HG02938 (cell line): ENCODE results near the gene ZFHX2.
"Not testable (repeated sequence)": the region's sequence is repeated elsewhere in the genome, so short reads cannot be mapped to it uniquely, and the experiment has no call there.

Source experiments
- ATAC-seq: cut with Tn5 transposase; IDR thresholded peaks from one replicate; pipeline ENCODE4 v1.9.1; 2021; ENCODE audit warnings: mild to moderate bottlenecking, moderate library complexity; ENCODE audit not compliant: unreplicated experiment

ZFHX2 gene

DNA sequence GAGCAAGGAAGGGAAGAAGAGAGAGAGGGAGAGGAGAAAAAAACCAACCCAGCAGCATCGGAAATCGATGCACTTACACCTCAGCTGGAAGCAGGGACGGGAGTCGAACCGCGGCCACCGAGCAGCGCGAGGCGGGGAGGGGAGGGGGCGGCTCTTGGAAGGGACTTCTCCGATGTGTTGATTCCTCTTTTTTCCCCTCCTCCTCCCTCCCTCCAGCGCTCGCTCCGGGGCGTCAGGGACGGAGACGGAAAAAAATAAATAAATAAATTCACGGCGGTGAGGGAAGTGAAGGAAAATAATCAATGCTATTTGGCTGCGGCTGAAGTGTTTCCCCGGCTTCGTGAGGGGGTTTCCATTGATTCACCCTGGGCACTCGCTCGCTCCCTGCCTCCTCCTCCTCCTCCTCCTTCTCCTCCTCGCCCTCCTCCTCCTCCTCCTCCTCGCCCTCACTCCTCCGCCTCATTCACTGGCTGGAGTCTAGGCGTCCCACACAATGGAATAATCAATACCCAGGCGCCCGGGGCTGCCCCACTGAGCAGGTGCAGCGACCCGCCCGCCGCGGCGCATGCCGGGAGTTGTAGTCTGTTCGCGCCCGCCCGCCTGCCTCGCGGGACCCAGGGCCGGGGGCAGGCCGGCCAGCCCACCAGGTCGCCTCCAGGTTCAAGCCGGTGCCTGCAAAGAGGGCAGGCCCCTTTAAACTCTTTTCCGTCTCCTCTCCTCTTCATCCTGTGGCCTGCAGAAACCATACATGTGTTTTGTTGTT, at the start of gene ZFHX2:
ZFHX2 (minus strand) TSS at position 500 of the 763 bp plus-strand sequence. CDS start 16,440 bp downstream, outside the sequence.
- ATAC-seq, result peak; percentile 38

GRCh38 chr14:23600806-23601205, 49.2 kb upstream of the ZFHX2 start:
- ATAC-seq, result no peak

- no peak for ATAC-seq
Observed at GRCh38 chr14:23600322-23600707, 48.8 kb upstream of the ZFHX2 start.

DNA sequence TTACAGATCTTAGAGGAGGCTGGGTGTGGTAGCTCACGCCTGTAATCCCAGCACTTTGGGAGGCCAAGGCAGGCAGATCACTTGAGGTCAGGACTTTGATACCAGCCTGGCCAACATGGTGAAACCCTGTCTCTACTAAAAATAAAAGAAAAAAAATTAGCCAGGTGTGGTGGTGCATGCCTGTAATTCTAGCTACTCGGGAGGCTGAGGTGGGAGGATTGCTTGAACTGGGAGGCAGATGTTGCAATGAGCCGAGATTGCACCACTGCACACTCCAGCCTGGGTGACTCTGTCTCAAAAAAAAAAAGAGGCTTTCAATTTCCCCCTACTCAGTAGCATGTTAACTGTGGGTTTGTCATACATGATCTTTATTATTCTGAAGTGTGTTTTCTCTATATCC, 42.6 kb upstream of the ZFHX2 start:
- not testable (repeated sequence) for ATAC-seq

- no peak for ATAC-seq
Observed at GRCh38 chr14:23590198-23590597, 38.6 kb upstream of the ZFHX2 start.

GRCh38 chr14:23589606-23590005, 38.0 kb upstream of the ZFHX2 start:
- no peak for ATAC-seq

- ATAC-seq, result peak; percentile 94
Observed at GRCh38 chr14:23588884-23589598, 37.5 kb upstream of the ZFHX2 start.

DNA sequence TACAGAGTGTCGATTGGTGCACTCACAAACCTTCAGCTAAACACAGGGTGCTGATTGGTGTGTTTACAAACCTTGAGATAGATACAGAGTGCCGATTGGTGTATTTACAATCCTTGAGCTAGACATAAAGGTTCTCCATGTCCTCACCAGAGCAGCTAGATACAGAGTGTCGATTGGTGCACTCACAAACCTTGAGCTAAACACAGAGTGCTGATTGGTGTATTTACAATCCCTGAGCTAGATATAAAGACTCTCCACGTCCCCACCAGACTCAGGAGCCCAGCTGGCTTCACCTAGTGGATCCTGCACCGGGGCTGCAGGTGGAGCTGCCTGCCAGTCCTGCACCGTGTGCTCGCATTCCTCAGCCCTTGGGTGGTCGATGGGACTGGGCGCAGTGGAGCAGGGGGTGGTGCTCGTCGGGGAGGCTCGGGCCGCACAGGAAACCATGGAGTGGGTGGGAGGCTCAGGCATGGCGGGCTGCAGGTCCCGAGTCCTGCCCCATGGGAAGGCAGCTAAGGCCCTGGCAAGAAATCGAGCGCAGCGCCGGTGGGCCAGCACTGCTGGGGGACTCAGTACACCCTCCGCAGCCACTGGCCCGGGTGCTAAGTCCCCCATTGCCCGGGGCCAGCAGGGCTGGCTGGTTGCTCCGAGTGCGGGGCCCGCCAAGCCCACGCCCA, 33.1 kb upstream of the ZFHX2 start:
- ATAC-seq, result not testable (repeated sequence)

- not testable (repeated sequence) for ATAC-seq
Observed at GRCh38 chr14:23583761-23584526, 32.4 kb upstream of the ZFHX2 start.

- no peak for ATAC-seq
Observed at GRCh38 chr14:23582906-23583760, 31.6 kb upstream of the ZFHX2 start.

DNA sequence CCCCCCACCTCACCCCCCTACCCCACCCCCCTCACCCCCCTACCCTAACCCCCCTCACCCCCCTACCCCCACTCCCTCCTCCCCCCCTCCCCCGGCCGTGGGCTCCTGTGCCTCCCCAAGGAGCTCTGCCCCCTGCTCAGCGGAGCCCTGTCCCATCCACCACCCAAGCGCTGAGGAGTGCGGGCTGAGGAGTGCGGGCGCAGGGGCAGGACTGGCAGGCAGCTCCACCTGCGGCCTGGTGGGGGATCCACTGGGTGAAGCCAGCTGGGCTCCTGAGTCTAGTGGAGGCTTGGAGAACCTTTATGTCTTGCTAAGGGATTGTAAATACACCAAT, 29.4 kb upstream of the ZFHX2 start:
- no peak for ATAC-seq

- no peak for ATAC-seq
Observed at GRCh38 chr14:23580152-23580926, 28.8 kb upstream of the ZFHX2 start.

- ATAC-seq, result no peak
Observed at GRCh38 chr14:23579739-23580138, 28.2 kb upstream of the ZFHX2 start.

DNA sequence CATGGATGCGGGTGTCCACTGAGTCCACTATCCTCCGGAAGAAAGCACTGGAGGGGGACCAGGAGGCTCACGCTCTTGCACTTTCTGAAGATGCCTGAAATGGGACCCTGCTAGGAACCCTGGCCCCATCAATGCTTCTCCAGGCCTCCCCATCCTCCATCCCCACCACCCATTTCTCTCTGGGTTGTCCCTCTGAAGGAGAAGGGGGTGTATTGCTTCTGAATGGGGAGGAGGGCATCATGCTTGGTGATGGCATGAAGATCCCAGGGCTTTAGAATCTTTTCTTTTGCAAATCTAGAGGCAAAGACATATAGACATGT, 27.7 kb upstream of the ZFHX2 start:
- ATAC-seq, result no peak

DNA sequence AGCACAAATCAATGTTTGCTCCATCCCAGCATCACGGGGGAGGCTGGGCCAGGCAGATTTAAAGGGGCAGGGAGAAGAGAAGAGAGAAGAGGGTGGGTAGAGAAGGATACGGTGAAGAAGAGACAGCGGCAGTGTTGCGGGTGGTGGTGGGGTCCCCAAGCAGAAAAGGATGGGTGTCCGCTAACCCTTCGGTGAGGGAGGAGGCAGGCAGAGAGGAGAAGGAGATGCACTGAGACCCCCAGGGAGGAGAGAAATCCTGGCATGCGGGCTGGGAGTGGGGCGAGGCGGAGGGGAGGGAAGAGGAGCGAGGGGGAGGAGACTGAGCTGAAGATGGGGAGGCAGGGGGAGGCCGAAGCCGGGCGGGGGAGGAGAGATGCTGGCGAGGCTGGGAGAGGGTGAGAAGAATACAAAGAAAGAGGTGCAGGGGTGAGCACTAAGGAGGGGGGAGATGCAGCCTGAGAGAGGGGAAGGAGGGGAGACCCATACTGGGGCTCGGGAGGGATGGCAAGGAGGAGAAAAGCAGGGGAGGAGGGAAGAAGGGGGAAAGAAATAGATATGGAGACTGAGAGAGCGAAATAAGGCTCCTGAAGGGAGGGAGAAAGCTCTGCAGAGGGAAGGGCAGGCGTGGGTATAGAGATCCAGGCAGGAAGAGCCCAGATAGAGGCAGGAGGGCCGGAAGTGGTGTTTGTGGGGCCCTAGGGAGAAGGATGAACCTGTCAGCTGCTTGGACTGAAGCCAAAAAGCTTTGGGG, 27.2 kb upstream of the ZFHX2 start, which contains the start of gene JPH4:
JPH4 (minus strand) TSS at position 231 of the 751 bp plus-strand sequence. CDS start 1,337 bp downstream, outside the sequence.
- ATAC-seq, result no peak

GRCh38 chr14:23577710-23578392, 26.3 kb upstream of the ZFHX2 start:
- no peak for ATAC-seq

- no peak for ATAC-seq
Observed at GRCh38 chr14:23577004-23577681, 25.6 kb upstream of the ZFHX2 start.
